Measurements from ENCODE around the gene GRM3.
"Not testable (repeated sequence)": the region's sequence is repeated elsewhere in the genome, so short reads cannot be mapped to it uniquely, and the experiment has no call there.

GRM3 gene

DNA sequence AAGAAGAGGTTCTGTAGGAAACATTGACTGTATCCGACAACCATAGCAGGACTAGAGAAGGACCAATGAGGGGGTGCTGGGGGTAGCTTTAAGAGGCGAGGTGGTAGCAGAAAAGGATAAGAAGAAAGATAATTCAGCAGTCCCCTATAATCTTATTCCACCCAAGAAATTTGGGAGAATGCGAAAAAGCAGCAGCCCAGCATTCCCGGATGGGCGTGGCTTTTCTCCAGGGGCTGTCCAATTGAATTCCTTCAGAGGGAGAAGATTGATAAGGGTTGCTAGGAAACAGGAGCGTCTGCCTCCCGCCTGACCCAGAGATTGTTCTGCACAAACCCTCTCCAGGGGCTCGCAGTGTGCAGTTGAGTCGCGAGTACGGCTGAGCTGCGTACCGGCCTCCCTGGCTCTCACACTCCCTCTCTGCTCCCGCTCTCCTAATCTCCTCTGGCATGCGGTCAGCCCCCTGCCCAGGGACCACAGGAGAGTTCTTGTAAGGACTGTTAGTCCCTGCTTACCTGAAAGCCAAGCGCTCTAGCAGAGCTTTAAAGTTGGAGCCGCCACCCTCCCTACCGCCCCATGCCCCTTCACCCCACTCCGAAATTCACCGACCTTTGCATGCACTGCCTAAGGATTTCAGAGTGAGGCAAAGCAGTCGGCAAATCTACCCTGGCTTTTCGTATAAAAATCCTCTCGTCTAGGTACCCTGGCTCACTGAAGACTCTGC, at the start of gene GRM3:
TSS of gene GRM3 (plus strand) at position 349 of the 721 bp plus-strand sequence. CDS start 121,237 bp downstream, outside the sequence.
- DNase-seq, result no peak

DNA sequence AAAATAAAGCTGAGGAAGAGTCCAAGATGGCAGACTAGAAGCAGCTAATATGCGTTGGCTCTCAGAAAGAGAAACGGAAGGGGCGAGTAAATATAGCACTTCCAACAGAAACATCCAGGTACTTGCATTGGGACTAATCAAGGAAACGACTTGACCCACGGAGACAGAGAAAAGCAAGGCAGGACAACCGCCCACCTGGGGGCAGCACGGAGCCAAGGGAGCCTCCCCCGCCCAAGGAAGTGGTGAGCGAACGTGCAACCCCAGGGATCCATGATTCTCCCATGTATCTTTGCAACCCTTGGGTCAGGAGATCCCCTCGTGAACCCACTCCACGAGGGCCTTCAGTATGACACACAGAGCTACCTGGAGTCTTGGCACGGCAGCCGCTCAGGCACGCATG, 45.4 kb upstream of the GRM3 start:
- DNase-seq, result no peak

DNA sequence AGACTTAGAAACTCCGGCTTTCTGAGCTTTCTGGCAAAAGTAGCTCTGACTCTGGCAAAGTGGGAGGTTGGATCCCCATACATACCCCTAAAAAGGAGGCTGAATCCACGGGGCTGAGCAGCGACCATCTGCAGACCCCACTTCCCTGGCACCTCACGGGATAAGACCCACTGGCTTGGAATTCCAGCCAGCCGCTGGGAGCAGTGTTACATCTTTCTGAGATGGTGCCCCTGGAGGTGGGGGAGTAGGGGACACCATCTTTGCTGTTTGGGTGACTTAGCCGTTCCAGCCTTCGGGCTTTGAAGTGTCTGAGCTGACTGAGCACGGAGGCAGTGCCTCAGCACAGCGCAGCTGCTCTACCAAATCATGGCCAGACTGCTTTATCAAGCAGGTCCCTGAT, 45.0 kb upstream of the GRM3 start:
- no peak for DNase-seq

GRCh38 chr7:86600506-86601290, 43.0 kb upstream of the GRM3 start:
- DNase-seq, result no peak

DNA sequence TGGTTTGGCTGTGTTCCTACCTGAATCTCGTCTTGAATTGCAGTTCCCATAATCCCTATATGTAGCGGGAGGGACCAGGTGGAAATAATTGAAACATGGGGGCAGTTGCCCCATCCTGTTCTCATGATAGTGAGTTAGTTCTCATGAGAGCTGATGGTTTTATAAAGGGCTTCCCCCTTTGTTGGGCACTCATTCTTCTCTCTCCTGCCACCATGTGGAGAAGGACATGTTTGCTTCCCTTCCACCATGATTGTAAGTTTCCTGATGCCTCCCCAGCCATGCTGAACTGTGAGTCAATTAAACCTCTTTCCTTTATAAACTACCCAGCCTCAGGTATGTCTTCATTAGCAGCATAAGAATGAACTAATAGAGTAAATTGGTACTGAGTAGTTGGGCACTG, 28.0 kb upstream of the GRM3 start:
- not testable (repeated sequence) for DNase-seq

DNA sequence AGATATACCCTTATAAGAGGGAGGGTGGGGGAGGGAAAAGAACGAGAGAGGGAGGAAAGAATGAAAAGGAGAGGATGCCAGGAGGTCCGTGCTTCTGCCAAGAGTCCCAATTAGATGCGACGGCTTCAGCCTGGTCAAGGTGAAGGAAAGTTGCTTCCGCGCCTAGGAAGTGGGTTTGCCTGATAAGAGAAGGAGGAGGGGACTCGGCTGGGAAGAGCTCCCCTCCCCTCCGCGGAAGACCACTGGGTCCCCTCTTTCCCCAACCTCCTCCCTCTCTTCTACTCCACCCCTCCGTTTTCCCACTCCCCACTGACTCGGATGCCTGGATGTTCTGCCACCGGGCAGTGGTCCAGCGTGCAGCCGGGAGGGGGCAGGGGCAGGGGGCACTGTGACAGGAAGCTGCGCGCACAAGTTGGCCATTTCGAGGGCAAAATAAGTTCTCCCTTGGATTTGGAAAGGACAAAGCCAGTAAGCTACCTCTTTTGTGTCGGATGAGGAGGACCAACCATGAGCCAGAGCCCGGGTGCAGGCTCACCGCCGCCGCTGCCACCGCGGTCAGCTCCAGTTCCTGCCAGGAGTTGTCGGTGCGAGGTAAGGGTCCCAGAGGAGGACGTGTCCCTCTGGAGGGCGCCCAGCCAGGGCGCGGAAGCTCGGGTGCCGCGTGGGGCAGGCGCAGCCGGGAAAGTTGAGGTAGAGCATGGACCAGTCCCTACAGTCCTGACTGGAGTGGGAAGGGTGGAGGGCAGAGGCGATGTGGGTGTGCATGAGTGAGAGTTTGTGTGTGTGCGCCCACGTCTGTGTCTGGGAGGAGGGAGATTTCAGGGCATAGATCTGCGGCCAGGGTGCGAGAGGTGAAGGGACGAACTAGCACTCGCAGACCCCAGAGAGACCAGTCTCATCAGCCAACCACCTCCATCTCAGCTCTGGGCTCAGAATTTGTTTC, 844 bp downstream of the GRM3 start:
- DNase-seq, result no peak

- DNase-seq, result no peak
Measured at GRCh38 chr7:86645225-86645608, 1.5 kb downstream of the GRM3 start.

GRCh38 chr7:86645676-86646276, 2.1 kb downstream of the GRM3 start:
- DNase-seq, result no peak

DNA sequence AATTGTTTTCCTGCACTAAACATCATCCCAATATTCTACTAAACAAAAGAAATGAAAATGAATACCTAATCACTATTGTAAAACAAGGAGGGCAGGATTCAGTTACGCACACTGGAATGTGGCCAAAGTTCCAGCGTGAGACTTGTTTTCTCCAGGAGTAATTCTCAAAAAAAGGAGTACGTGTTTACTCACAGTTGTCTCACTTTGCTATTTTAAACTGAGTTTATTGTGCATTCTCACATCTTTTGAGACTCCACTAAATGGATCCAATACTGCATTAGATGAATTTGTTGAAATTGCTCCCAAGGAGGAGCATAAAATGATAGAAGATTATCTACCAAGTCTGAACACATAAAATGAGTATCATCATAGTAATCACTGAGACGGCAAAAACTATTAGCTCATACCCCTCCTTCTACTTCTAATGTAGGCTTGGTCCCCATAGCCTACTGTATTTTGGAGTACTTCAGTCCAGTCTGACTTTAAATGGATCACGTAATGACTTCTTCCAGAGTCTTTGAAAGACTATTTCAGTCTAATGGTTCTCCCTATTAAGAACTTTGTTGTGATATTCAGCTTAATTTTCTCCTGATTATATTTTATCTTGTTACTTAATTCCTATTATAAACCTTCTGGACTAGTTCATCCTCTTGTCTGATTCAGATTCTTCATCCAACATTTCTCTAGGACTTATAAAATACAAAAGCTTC, 3.8 kb downstream of the GRM3 start:
- no peak for DNase-seq

DNA sequence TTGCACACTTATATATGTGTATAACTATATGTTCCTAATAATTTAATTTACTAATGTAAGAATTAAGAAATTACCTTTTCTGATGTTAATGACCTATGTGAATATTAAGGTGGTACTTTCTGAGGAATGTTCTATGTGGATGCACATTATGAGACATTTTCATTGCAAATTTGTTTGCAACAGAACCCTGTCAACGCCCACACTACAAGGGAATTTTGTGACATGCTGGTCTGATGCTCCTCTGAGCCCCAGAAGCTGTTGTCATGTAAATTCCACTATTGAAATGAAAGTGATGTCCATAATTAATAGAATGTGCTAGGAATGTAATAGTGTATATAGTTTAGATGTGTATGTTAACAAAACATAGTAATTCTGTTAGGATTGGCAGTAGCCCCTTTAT, 4.5 kb downstream of the GRM3 start:
- no peak for DNase-seq

GRCh38 chr7:86653919-86654659, 10.4 kb downstream of the GRM3 start:
- DNase-seq, result no peak

- no peak for DNase-seq
Measured at GRCh38 chr7:86657948-86658347, 14.2 kb downstream of the GRM3 start.

DNA sequence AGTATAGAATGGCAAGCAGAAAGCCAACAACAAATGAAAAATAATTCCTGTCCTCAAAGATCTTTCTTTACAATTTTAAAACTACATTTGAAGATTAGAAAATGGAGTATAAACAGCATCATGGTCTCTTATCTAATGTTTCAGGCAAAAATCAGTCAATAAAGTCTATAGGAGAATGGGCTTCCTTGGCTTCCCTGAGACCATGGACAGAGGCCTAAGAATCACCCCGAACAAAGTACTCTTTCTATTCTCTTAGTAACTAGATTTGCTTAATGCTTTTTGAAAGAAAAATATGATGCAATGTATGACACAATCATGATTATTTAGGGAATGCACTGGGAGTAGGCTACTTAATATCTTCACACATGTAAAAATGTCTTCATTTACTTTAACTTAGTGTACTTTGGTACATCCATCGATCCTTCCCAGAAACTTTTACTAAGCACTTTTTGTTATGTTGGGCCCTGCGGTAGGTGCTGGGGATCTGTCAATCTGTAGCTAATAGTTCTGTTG, 17.3 kb downstream of the GRM3 start:
- DNase-seq, result no peak

- DNase-seq, result no peak
Measured at GRCh38 chr7:86664486-86664885, 20.8 kb downstream of the GRM3 start.

DNA sequence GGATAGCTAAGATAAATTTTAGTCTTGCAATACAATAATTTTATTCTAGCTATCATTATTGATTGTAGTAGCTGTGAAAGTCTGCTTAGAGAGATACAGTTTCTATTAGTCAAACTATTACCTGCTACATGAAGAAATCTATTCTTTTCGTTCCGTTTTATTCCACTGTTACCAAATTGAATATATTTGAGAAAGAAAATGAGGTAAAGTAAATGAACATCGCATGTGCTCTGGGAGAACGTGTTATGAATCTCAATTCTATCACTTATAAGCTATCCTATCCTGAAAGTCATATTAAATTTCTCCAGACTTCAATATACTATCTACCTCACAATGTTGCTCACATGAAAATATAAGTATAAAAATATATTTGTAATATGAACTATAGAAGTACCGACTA, 21.3 kb downstream of the GRM3 start:
- no peak for DNase-seq

- DNase-seq, result no peak
Measured at GRCh38 chr7:86665669-86666068, 22.0 kb downstream of the GRM3 start.

DNA sequence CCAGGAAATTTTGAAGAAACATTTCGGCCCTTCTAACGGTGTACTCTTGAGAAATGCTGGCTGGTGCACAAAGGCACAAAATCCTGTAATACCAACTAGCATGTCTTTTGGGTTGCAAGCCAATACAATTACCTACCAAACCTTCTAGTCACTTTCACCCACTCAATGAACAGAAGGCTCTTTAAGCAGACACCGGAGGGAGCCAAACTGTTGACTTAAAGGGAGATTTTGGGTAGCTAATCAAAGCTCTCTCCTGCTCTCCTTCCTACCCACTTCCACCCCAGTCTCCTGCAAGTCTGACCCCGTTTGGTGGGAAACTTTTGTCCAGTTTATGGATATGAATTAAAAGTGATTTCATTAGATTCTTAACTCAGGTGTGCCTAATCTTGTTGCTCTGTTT, 24.0 kb downstream of the GRM3 start:
- DNase-seq, result no peak

DNA sequence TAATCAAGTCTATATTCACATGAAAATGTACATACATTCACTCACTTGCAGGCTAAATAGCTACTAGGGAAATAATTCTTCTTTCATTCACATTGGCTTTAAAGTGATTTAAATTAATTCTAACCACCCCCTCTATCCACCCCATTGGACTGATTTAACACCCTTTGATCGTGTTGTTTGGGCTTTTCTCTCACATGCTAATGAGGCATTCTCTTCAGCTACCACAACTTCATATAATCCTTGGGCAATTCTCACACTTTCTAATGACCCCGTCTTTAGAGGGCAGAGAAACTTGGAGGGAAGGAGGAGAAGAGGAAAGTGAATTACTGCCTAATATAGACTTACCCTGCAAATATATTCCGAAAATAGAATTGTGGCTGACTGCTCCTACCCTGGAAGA, 24.6 kb downstream of the GRM3 start:
- no peak for DNase-seq

GRCh38 chr7:86687831-86688230, 44.1 kb downstream of the GRM3 start:
- no peak for DNase-seq

- DNase-seq, result no peak
Measured at GRCh38 chr7:86689363-86689762, 45.7 kb downstream of the GRM3 start.

- no peak for DNase-seq
Measured at GRCh38 chr7:86692755-86693154, 49.0 kb downstream of the GRM3 start.

Measured in stimulated activated CD4-positive, alpha-beta T cell treated with anti-CD3 and anti-CD28 coated beads, Interleukin-12 subunit alpha, Interleukin-12 subunit beta, amount 100 ng/mL, for 4 hours (primary cell).